ENCODE results near the gene SMU1. TPM values are rescaled to one million over a fixed set of nuclear protein-coding genes. Genes with fewer than 3 reads are reported as not detected.

The SMU1 gene
- total RNA-seq, 2 experiments from 2014 or later, result 22.0 to 27.9 TPM

GRCh38 chr9:33029231-33029786 is 47.2 kb downstream of the SMU1 start:
- H3K4me2 ChIP-seq (ENCODE audit: low read length), result peak overlapping the region; percentile 30
- no peak overlapping the region for H3K27ac ChIP-seq (ENCODE audit: low read depth, low read length, poor library complexity, severe bottlenecking)
- no peak for DNase-seq (ENCODE audit: low spot score)
- POLR2A ChIA-PET, result interaction anchor here (1.1 to 1.2 kb wide), 2 partner anchors 9 to 46 kb away, joined by 4 read pairs; no protein-coding TSS in a partner anchor
- peaks cover 44% of the 10 kb centered on the region for H4K20me1 ChIP-seq (ENCODE audit: insufficient read depth, low read length)
- BruUV-seq (replicated peaks), result TSS peak; percentile 7
- intact Hi-C loops (cut with micrococcal nuclease; ENCODE audit: unreplicated experiment), result loop anchor here (5.0 kb wide), 1 partner anchor 193 kb away; no protein-coding TSS in a partner anchor
- no peak overlapping the region for H3K4me3 ChIP-seq (ENCODE audit: low read depth, low read length, poor library complexity, severe bottlenecking)
- H3K9me2 ChIP-seq (ENCODE audit: insufficient read depth, low read length), result no peaks in the 10 kb centered on the region
- TF ChIP-seq EZH2phosphoT487 (IDR thresholded peaks at IDR 0.05; ENCODE audit: borderline replicate concordance, low read depth, low read length), result no peak
- TF ChIP-seq, protein P1, sequence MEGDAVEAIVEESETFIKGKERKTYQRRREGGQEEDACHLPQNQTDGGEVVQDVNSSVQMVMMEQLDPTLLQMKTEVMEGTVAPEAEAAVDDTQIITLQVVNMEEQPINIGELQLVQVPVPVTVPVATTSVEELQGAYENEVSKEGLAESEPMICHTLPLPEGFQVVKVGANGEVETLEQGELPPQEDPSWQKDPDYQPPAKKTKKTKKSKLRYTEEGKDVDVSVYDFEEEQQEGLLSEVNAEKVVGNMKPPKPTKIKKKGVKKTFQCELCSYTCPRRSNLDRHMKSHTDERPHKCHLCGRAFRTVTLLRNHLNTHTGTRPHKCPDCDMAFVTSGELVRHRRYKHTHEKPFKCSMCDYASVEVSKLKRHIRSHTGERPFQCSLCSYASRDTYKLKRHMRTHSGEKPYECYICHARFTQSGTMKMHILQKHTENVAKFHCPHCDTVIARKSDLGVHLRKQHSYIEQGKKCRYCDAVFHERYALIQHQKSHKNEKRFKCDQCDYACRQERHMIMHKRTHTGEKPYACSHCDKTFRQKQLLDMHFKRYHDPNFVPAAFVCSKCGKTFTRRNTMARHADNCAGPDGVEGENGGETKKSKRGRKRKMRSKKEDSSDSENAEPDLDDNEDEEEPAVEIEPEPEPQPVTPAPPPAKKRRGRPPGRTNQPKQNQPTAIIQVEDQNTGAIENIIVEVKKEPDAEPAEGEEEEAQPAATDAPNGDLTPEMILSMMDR (conservative IDR thresholded peaks at IDR 0.05; ENCODE audit: low read length), result no peak
- H3K36me3 ChIP-seq (ENCODE audit: insufficient read depth, low read length), result peaks cover 91% of the 10 kb centered on the region
- peaks cover 97% of the 10 kb centered on the region for H3K79me2 ChIP-seq (ENCODE audit: insufficient read depth, low read depth, low read length)
- H3K9me3 ChIP-seq (ENCODE audit: low read length), result no peaks in the 10 kb centered on the region
- peaks cover 31% of the 10 kb centered on the region for H3K4me1 ChIP-seq (ENCODE audit: insufficient read depth, low read length, poor library complexity, severe bottlenecking)
- CTCF ChIA-PET (ENCODE audit: unreplicated experiment), result no interaction called here
- H2AFZ ChIP-seq (ENCODE audit: low read length), result no peak overlapping the region

DNA sequence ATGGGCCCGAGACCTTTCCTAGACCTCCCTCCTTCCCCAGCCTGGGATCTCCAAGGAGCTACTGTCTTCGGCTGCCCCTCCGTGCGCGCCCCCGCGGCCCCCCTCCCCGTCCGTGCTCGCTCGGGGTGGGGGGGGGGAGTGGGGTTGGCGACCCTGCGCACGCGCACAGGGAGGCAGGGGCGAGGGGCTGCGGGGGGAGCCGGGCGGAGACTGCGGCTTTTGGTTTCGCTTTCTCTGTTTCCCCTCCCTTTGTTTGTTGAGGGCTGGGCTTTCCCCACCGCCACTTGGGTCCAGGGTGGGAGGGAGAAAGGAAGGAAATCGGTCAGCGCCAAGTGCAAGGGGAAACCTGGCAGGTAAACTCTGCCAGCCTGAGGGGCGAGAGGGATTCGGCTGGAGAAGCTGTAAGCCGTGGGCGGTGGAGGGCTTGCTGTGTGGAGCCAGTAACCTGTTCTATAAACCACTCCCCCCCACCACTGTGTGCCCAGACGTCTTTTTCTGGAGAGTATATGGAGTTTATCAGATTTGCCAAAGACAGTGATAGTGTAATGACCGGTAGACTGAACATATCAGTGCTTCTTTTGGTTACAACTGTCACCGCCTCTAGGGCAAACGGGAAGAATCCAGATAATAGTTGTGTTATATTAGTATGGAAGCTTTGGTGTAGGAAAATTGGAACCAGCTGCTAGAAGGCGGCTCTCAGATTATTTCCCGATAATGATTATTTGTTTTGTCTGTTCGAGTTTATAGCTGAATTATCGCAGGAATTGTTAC is 50.7 kb downstream of the SMU1 start:
- peak overlapping the region; percentile 100 for H3K4me3 ChIP-seq (ENCODE audit: low read depth, low read length, poor library complexity, severe bottlenecking)
- CTCF ChIA-PET (ENCODE audit: unreplicated experiment), result no interaction called here
- H3K9me2 ChIP-seq (ENCODE audit: insufficient read depth, low read length), result no peaks in the 10 kb centered on the region
- peaks cover 31% of the 10 kb centered on the region for H4K20me1 ChIP-seq (ENCODE audit: insufficient read depth, low read length)
- no peaks in the 10 kb centered on the region for H3K9me3 ChIP-seq (ENCODE audit: low read length)
- peaks cover 75% of the 10 kb centered on the region for H3K36me3 ChIP-seq (ENCODE audit: insufficient read depth, low read length)
- H2AFZ ChIP-seq (ENCODE audit: low read length), result peak overlapping the region; percentile 58
- peaks cover 59% of the 10 kb centered on the region for H3K4me1 ChIP-seq (ENCODE audit: insufficient read depth, low read length, poor library complexity, severe bottlenecking)
- TF ChIP-seq EZH2phosphoT487 (IDR thresholded peaks at IDR 0.05; ENCODE audit: borderline replicate concordance, low read depth, low read length), result no peak
- TF ChIP-seq, protein P1 (conservative IDR thresholded peaks at IDR 0.05; ENCODE audit: low read length), result no peak
- peaks cover 96% of the 10 kb centered on the region for H3K79me2 ChIP-seq (ENCODE audit: insufficient read depth, low read depth, low read length)
- POLR2A ChIA-PET, result interaction anchor here (0.5 to 2.5 kb wide), 17 partner anchors 9 to 493 kb away, joined by 3 to 15 read pairs (median 3); partner anchors contain the start of genes APTX and SMU1
- peak overlapping the region; percentile 90 for H3K4me2 ChIP-seq (ENCODE audit: low read length)
- intact Hi-C loops (cut with micrococcal nuclease; ENCODE audit: unreplicated experiment), result loop anchor here (2.0 to 5.0 kb wide), 3 partner anchors 25 to 197 kb away; partner anchors contain the start of genes APTX and B4GALT1
- no TSS peak for BruUV-seq (replicated peaks)
- H3K27ac ChIP-seq (ENCODE audit: low read depth, low read length, poor library complexity, severe bottlenecking), result peak overlapping the region; percentile 79
- DNase-seq (ENCODE audit: low spot score), result peak; percentile 76

Measured in OCI-LY7 (cell line).